A673 (cell line): Measurements from ENCODE around the gene PNPLA2. TPM values are rescaled to one million over a fixed set of nuclear protein-coding genes. Genes with fewer than 3 reads are reported as not detected.

Experiments
- BruUV-seq: library from RNA; stranded (reverse); fragments of 400-500 nt; replicated peaks from 2 replicates; lab custom pipeline; 2021; lab: Mats Ljungman, UMichigan
- CTCF ChIA-PET: fragments of 300-600 bp; sonication (Branson Sonifier 250); formaldehyde crosslinking; loops from one replicate; lab custom pipeline; 2022; ENCODE audit warnings: antibody characterized with exemption; lab: Charles Lee
- POLR2A ChIA-PET: fragments of 300-600 bp; sonication (Branson Sonifier 250); formaldehyde crosslinking; loops from one replicate; lab custom pipeline; 2022; ENCODE audit warnings: antibody characterized with exemption; ENCODE audit not compliant: low non-redundant PET; lab: Charles Lee
- DNase-seq: peaks from one replicate; pipeline ENCODE4 v3.0.0-alpha.2; 2015; ENCODE audit warnings: low spot score
- H3K27ac ChIP-seq: fragments of 200-600 bp; sonication (generic); 2 replicates; pipeline ENCODE4 v1.5.1; 2016; ENCODE audit warnings: mixed run types, low read depth, mild to moderate bottlenecking, mixed read lengths, antibody characterized with exemption, low read length; ENCODE audit not compliant: poor library complexity, severe bottlenecking
- H3K27me3 ChIP-seq: fragments of 200-600 bp; sonication (generic); replicated peaks from 2 replicates; pipeline ENCODE4 v1.6.1; 2017; ENCODE audit warnings: mixed run types, low read depth, mild to moderate bottlenecking, mixed read lengths, antibody characterized with exemption, low read length; ENCODE audit not compliant: insufficient read depth, poor library complexity
- H3K36me3 ChIP-seq: fragments of 200-600 bp; sonication (generic); 2 replicates; pipeline ENCODE4 v1.6.1; 2016; ENCODE audit warnings: mixed run types, mild to moderate bottlenecking, mixed read lengths, antibody characterized with exemption, low read length; ENCODE audit not compliant: insufficient read depth, poor library complexity, severe bottlenecking
- H3K4me1 ChIP-seq: fragments of 200-600 bp; sonication (generic); 2 replicates; pipeline ENCODE4 v1.6.1; 2017; ENCODE audit warnings: mixed run types, mild to moderate bottlenecking, mixed read lengths, antibody characterized with exemption, low read length; ENCODE audit not compliant: insufficient read depth, poor library complexity, severe bottlenecking
- H3K4me3 ChIP-seq: fragments of 200-600 bp; sonication (generic); 2 replicates; pipeline ENCODE4 v1.5.1; 2016; ENCODE audit warnings: low read depth, mixed run types, mild to moderate bottlenecking, mixed read lengths, low read length; ENCODE audit not compliant: poor library complexity, severe bottlenecking
- H3K9me3 ChIP-seq: fragments of 200-600 bp; sonication (generic); 2 replicates; pipeline ENCODE4 v1.6.1; 2016; ENCODE audit warnings: mixed run types, low read depth, mild to moderate bottlenecking, mixed read lengths, antibody characterized with exemption, low read length; ENCODE audit not compliant: poor library complexity, severe bottlenecking
- CTCF ChIP-seq: fragments of 300-800, 200-600 bp; sonication (generic); conservative IDR thresholded peaks from 2 replicates; pipeline ENCODE4 v1.5.1; 2017; ENCODE audit warnings: low read depth, mild to moderate bottlenecking, antibody characterized with exemption, low read length, moderate library complexity, mixed read lengths
- EZH2 ChIP-seq: fragments of 200-600 bp; sonication (generic); IDR thresholded peaks from 2 replicates; pipeline ENCODE4 v1.6.1; 2017; ENCODE audit warnings: borderline replicate concordance, low read depth, mild to moderate bottlenecking, mixed read lengths, antibody characterized with exemption, low read length; ENCODE audit not compliant: poor library complexity, severe bottlenecking
- intact Hi-C: fragments of 100-400 bp; cut with micrococcal nuclease; formaldehyde crosslinking; loops from one replicate; pipeline ENCODE4 v1.10.0; 2022; ENCODE audit not compliant: unreplicated experiment
- total RNA-seq: library from RNA; stranded (reverse); gene quantifications from 2 replicates; pipeline ENCODE4 v1.2.3, GENCODE V29; 2021

Gene PNPLA2
- total RNA-seq, 1 experiment from 2014 or later, result 45.4 TPM

DNA sequence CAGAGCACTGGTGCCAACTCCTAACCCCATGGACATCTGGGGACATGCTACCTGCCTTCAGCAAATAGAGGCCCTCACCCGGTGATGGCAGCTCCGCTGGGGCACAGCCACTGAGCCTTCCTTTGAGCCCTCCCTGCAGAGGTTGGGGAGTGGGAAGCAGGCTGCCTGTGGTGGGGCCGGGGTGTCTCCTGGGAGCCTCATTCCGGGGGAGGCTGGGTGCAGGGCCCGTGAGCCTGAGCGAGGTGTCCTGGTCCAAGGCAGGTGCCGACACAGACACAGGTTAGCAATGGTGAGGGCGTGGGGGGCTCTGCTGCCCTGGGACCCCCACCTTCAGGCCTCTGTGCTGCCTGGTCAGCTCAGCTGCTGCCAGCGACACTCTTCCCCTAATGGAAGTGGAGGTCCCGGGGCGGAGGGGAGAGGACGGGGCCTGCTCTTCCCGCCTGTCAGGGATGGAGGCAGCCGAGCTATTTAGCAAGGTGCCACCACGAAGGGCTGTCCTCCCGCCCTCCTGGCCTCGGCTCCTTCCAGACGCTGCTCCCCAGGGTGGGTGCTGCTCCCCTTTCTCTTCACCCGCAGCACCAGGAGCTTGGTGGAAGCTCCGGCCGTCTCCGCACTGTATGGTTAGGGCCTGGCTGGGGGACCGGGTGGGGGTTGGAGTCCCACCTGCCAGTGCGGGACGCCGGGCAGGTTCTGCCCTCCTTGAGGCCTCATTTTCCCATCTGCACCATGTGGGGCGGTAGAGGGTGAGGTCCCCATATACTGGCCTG, 35.2 kb downstream of the PNPLA2 start:
- Histone ChIP-seq H3K27ac (no peak overlapping the region), H3K9me3 (no peaks in the 10 kb centered on the region), H3K4me1 (peaks cover 11% of the 10 kb centered on the region), H3K4me3 (no peak overlapping the region), H3K27me3 (no peaks in the 10 kb centered on the region), H3K36me3 (no peaks in the 10 kb centered on the region)
- POLR2A ChIA-PET, result interaction anchor here (0.5 kb wide), 1 partner anchor 70 kb away, joined by 6 read pairs; no protein-coding TSS in a partner anchor
- BruUV-seq, result no TSS peak
- intact Hi-C loops, result loop anchor here (10.0 kb wide), 1 partner anchor 121 kb away; no protein-coding TSS in a partner anchor
- CTCF ChIA-PET, result no interaction called here
- no peak for DNase-seq
- TF ChIP-seq EZH2, result no peak
- TF ChIP-seq CTCF, result no peak

DNA sequence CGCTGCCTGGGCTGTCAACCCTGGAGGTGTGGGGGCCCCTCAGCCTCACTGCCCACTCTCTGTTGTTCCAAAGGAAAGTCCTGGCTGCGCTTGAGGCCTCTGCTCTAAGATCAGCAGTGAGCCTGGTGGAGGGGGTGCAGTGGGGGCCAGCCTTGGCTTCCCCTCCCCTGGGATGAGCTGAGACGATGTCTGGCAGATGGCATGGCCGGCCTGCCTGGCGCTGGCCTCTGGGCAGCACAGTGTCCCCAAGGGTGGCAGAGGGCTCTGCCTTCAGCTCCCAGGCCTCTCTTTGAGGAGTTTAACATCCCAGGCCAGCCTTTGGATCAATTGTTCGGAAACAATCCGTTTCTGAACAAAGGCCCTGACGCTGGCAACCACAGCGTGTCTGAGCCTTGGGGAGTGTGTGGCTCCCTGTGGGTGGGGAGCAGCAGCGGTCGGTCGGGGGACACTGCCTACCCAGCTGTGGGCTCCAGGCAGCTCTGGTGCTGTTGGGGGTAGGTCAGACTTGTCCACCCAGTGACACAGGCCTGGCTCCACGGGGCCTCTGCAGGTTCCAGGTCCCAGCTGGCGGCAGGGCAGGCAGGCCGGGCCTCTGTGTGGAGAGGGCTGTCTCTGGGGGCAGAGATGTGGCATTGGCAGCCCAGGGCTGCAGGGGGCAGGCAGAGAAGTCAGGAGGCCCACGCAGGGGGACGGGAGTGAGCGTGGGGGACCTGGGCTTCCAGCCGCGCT, 36.1 kb downstream of the PNPLA2 start:
- no peak for TF ChIP-seq EZH2
- no peak for TF ChIP-seq CTCF
- intact Hi-C loops, result loop anchor here (10.0 kb wide), 1 partner anchor 120 kb away; no protein-coding TSS in a partner anchor
- Histone ChIP-seq H3K4me3 (no peak overlapping the region), H3K27ac (no peak overlapping the region), H3K4me1 (peaks cover 10% of the 10 kb centered on the region), H3K27me3 (no peaks in the 10 kb centered on the region), H3K36me3 (no peaks in the 10 kb centered on the region), H3K9me3 (no peaks in the 10 kb centered on the region)
- POLR2A ChIA-PET, result no interaction called here
- no peak for DNase-seq
- CTCF ChIA-PET, result no interaction called here
- BruUV-seq, result no TSS peak

DNA sequence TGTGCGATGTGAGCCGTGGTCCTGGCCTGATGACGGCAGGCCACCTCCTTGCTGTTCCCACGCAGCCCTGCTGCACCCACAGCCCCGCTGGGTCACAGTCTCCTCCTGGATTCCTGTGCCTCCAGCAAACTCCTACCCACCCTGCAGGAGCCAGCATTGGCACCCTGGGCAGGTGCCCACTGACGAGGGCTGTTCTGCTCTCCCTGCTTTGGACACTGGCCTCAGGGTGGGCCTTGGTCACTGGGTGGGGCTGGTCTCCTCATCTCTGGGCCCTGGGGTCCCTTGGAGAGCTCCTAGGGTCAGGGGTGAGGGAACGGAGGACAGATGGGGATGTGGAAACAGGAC, 36.6 kb downstream of the PNPLA2 start:
- intact Hi-C loops, result loop anchor here (10.0 kb wide), 1 partner anchor 119 kb away; no protein-coding TSS in a partner anchor

More for the DNA sequence above, 36.6 kb downstream of the PNPLA2 start:
- BruUV-seq, result no TSS peak
- DNase-seq, result no peak
- ChIA-PET CTCF (no interaction called here), POLR2A (no interaction called here)
- no peaks in the 10 kb centered on the region for H3K36me3 ChIP-seq
- H3K4me1 ChIP-seq, result peaks cover 11% of the 10 kb centered on the region
- no peak overlapping the region for H3K4me3 ChIP-seq
- H3K27me3 ChIP-seq, result no peaks in the 10 kb centered on the region
- no peaks in the 10 kb centered on the region for H3K9me3 ChIP-seq
- no peak overlapping the region for H3K27ac ChIP-seq
- TF ChIP-seq EZH2, result no peak
